GM10248 (cell line): Measurements from ENCODE around the gene TMEM87B.

ENCODE experiments used
- CTCF ChIA-PET: fragments of 300-600 bp; sonication (Branson Sonifier 250); formaldehyde crosslinking; extraction: SDS; loops from one replicate; lab custom pipeline; 2021; ENCODE audit warnings: antibody characterized with exemption; lab: Yijun Ruan, JAX
- POLR2A ChIA-PET: fragments of 350-650 bp; sonication (Branson Sonifier 250); formaldehyde crosslinking; extraction: SDS; loops from one replicate; lab custom pipeline; 2020; ENCODE audit warnings: antibody characterized with exemption; lab: Yijun Ruan, JAX
- DNase-seq: peaks from one replicate; pipeline ENCODE4 v3.0.0; 2012; ENCODE audit errors: extremely low spot score
- CTCF ChIP-seq: IDR thresholded peaks from 2 replicates; pipeline ENCODE4 v1.5.1; 2012; ENCODE audit warnings: mild to moderate bottlenecking, low read depth; ENCODE audit errors: extremely low read depth, missing control alignments, control extremely low read depth

TMEM87B gene

GRCh38 chr2:112029164-112029563, 25.9 kb upstream of the TMEM87B start:
- CTCF ChIA-PET: interaction anchor here (1.0 to 1.5 kb wide), 2 partner anchors 12 to 30 kb away, joined by 3 to 4 read pairs; no protein-coding TSS in a partner anchor
- DNase-seq: no peak
- no peak for TF ChIP-seq CTCF
- POLR2A ChIA-PET: no interaction called here

DNA sequence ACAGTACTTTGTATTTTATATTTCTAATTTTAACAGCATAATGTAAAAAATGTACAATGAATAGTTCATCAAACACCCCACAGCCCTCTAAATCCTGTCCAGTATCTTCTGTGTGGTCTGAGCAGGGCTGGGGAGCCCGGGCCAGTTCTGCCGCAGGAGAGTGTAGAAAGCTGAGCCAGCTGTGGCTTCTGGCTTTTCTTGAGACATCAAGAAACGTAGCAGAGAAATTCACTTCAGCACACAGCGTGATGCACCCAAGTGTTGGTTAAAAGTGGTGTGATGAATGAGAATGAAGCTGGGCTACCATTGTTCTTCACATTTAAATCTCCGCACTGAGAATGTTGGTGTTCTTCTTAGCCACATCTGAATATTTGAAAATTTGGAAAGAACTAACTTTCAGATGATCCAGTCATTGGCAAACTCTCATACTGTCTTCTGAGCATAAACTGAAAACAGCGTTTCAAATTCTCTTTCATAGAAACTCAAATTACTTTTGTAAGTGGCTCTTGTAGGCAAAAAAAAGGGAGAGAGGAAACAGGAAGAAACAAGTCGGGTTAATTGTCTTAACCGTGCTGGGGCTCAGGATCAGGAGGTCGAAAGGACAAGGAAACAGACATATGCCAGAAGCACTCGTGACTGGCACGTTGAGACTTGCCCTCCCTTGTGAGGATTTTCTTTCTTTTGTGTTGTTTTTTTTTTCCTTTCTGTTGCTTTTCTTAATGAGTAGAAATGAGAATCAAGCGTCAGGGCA, 23.4 kb upstream of the TMEM87B start:
- no peak for DNase-seq
- ChIA-PET POLR2A (no interaction called here), CTCF (interaction anchor here (1.4 to 1.5 kb wide), 2 partner anchors 16 to 22 kb away, joined by 3 to 4 read pairs; no protein-coding TSS in a partner anchor)
- no peak for TF ChIP-seq CTCF

- no peak for TF ChIP-seq CTCF
- POLR2A ChIA-PET: no interaction called here
- CTCF ChIA-PET: interaction anchor here (1.0 to 1.5 kb wide), 2 partner anchors 13 to 15 kb away, joined by 3 to 4 read pairs; no protein-coding TSS in a partner anchor
- DNase-seq: no peak
These were observed 22.9 kb upstream of the TMEM87B start for GRCh38 chr2:112032224-112032586.

GRCh38 chr2:112032689-112033465, 22.2 kb upstream of the TMEM87B start:
- CTCF ChIA-PET: interaction anchor here (1.0 to 1.1 kb wide), 2 partner anchors 12 to 15 kb away, joined by 3 read pairs; no protein-coding TSS in a partner anchor
- no peak for DNase-seq
- TF ChIP-seq CTCF: no peak
- POLR2A ChIA-PET: no interaction called here

- ChIA-PET POLR2A (no interaction called here), CTCF (interaction anchor here (1.1 kb wide), 1 partner anchor 14 kb away, joined by 3 read pairs; no protein-coding TSS in a partner anchor)
- TF ChIP-seq CTCF: no peak
- DNase-seq: no peak
These were observed 21.5 kb upstream of the TMEM87B start for GRCh38 chr2:112033600-112033999.

DNA sequence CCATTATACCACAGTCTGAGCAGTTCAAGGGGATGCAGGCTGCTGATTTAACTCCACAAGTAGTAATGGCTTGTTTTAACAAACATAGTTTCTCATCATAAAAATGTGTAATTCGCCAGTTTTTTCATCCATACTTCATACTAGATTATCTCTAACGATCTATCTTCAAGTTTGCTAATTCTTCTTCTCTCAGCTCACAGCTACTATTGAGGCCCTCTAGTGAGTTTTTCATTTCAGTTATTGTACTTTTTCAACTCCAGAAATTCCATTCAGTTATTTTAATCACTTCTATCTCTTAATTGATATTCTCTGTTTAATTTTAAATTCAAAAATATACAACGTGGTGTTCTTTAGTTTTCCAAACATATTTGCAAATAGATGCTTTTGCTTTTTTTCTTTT, 20.1 kb upstream of the TMEM87B start:
- no peak for TF ChIP-seq CTCF
- CTCF ChIA-PET: interaction anchor here (0.8 kb wide), 1 partner anchor 14 kb away, joined by 3 read pairs; no protein-coding TSS in a partner anchor
- POLR2A ChIA-PET: no interaction called here
- DNase-seq: no peak
